H1 (cell line): ENCODE data around the gene ACVRL1. TPM values are rescaled to one million over a fixed set of nuclear protein-coding genes. Genes with fewer than 3 reads are reported as not detected.

ENCODE experiments used
- TEAD4 ChIP-seq: IDR thresholded peaks from 2 replicates; pipeline ENCODE4 v1.6.1; 2012; ENCODE audit warnings: low read depth, low read length, inconsistent platforms, mixed read lengths
- polyA plus RNA-seq, 7 experiments: library from polyadenylated mRNA; depleted of rRNA in 3 of 7; stranded (reverse) in 5 of 7; unstranded in 2 of 7; fragments of >200 nt in 5 of 7; fragments of 200-250 nt in 2 of 7; gene quantifications; 1 replicate in 5 of 7; 2 replicates in 1 of 7; 4 replicates in 1 of 7; pipeline versions ENCODE4 v1.2.1 to v1.2.3, GENCODE V29; 2011 to 2013; ENCODE audit warnings: missing spikeins in 2 of 7, mixed read lengths in 2 of 7
- total RNA-seq: library from RNA; stranded (reverse); fragmentation: NEBNext Ultra II Directional; extraction: Animal tissue kit (Norgen Biotek cat#: 25700); gene quantifications from 2 replicates; pipeline ENCODE4 v1.2.1, GENCODE V29; 2021
- TF ChIP-seq, protein P1 (sequence below): IDR thresholded peaks from 2 replicates; pipeline ENCODE4 v1.6.1; 2011; ENCODE audit warnings: low read depth, mild to moderate bottlenecking, low read length; ENCODE audit not compliant: insufficient read depth

Gene ACVRL1
- total and polyA plus RNA-seq, 2 of the 8 experiments (the other 6 are each of a cell fraction or from before 2014, with no cell fraction given), result 0.09 to 0.35 TPM

DNA sequence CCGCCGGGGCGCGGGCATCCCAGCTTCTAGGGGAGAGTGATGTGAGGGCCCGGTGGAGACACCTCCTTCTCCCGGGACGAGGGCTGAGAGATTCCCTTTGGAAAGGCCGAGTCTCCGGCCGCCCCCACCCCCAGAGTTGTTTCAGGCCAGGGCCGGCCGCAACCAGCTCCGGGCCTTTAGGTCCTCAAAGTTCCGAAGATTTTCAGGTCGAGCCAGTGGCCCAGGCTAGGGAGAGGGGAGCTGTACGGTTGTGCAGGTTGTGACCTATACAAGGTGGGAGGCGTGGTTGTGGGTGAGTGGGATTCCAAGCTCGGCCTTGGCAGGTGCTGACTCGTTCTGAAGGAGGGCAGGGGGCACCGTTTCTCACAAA, 37.8 kb upstream of the ACVRL1 start (continued):
- TF ChIP-seq, protein P1, sequence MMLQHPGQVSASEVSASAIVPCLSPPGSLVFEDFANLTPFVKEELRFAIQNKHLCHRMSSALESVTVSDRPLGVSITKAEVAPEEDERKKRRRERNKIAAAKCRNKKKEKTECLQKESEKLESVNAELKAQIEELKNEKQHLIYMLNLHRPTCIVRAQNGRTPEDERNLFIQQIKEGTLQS, result no peak
- TF ChIP-seq TEAD4, result no peak
- TF ChIP-seq, all 59 proteins: peak for 2
